Globus pallidus (tissue), 1 donor: Measurements from ENCODE around the gene TMC1.

Experiments used
- DNase-seq: peaks from one replicate; pipeline ENCODE4 v3.0.0-alpha.2; 2015; ENCODE audit warnings: low spot score

The TMC1 gene

GRCh38 chr9:72618811-72619210, 97.4 kb downstream of the TMC1 start:
- no peak for DNase-seq

GRCh38 chr9:72622186-72622585, 100.8 kb downstream of the TMC1 start:
- DNase-seq: no peak

- DNase-seq: no peak
These were observed 101.7 kb downstream of the TMC1 start for GRCh38 chr9:72623156-72623555.

GRCh38 chr9:72627147-72627546, 105.7 kb downstream of the TMC1 start:
- no peak for DNase-seq

- DNase-seq: no peak
These were observed 106.6 kb downstream of the TMC1 start for GRCh38 chr9:72627956-72628540.

GRCh38 chr9:72633966-72634365, 112.6 kb downstream of the TMC1 start:
- DNase-seq: no peak

- no peak for DNase-seq
These were observed 113.8 kb downstream of the TMC1 start for GRCh38 chr9:72635197-72635596.

- DNase-seq: no peak
These were observed 115.2 kb downstream of the TMC1 start for GRCh38 chr9:72636621-72637020.

GRCh38 chr9:72643651-72644050, 122.2 kb downstream of the TMC1 start:
- no peak for DNase-seq

GRCh38 chr9:72646061-72646460, 124.7 kb downstream of the TMC1 start:
- DNase-seq: no peak

- DNase-seq: peak; percentile 11
These were observed 127.1 kb downstream of the TMC1 start for GRCh38 chr9:72648324-72649126.

- no peak for DNase-seq
These were observed 127.7 kb downstream of the TMC1 start for GRCh38 chr9:72649127-72649442.

GRCh38 chr9:72650206-72650605, 128.8 kb downstream of the TMC1 start:
- no peak for DNase-seq

GRCh38 chr9:72656021-72656420, 134.6 kb downstream of the TMC1 start:
- DNase-seq: no peak

GRCh38 chr9:72657023-72657422, 135.6 kb downstream of the TMC1 start:
- DNase-seq: no peak

GRCh38 chr9:72658703-72659102, 137.3 kb downstream of the TMC1 start:
- DNase-seq: no peak

GRCh38 chr9:72661401-72662135, 140.2 kb downstream of the TMC1 start:
- no peak for DNase-seq

GRCh38 chr9:72665421-72665820, 144.0 kb downstream of the TMC1 start:
- no peak for DNase-seq

- DNase-seq: no peak
These were observed 145.8 kb downstream of the TMC1 start for GRCh38 chr9:72667181-72667580.

- DNase-seq: no peak
These were observed 153.6 kb downstream of the TMC1 start for GRCh38 chr9:72674961-72675360.

GRCh38 chr9:72675586-72675985, 154.2 kb downstream of the TMC1 start:
- no peak for DNase-seq

- peak; percentile 79 for DNase-seq
These were observed 159.3 kb downstream of the TMC1 start for GRCh38 chr9:72680593-72681282.

GRCh38 chr9:72681283-72681630, 159.8 kb downstream of the TMC1 start:
- DNase-seq: peak; percentile 51
